Smooth muscle cell (in vitro differentiated cells): ENCODE measurements around the gene ACTR3. TPM values are rescaled to one million over a fixed set of nuclear protein-coding genes. Genes with fewer than 3 reads are reported as not detected.

Experiments used
- DNase-seq: peaks from one replicate; lab custom pipeline; 2025; ENCODE audit not compliant: unreplicated experiment; lab: John Stamatoyannopoulos, UW
- H2AFZ ChIP-seq: fragments of 200-600 bp; sonication (generic); 2 replicates; pipeline ENCODE4 v1.6.0; 2016; ENCODE audit warnings: antibody characterized with exemption, low read depth, mild to moderate bottlenecking
- H3F3A ChIP-seq: fragments of 200-600 bp; sonication (generic); 2 replicates; pipeline ENCODE4 v1.6.0; 2017; ENCODE audit warnings: antibody characterized with exemption, low read depth
- H3K27ac ChIP-seq: fragments of 200-600 bp; sonication (generic); 2 replicates; pipeline ENCODE4 v1.5.1; 2016; ENCODE audit warnings: low read depth, mild to moderate bottlenecking
- H3K27me3 ChIP-seq: fragments of 200-600 bp; sonication (generic); 2 replicates; pipeline ENCODE4 v1.6.1; 2016; ENCODE audit warnings: low read depth, mild to moderate bottlenecking
- H3K36me3 ChIP-seq: fragments of 200-600 bp; sonication (generic); 2 replicates; pipeline ENCODE4 v1.5.1; 2016; ENCODE audit warnings: low read depth
- H3K4me1 ChIP-seq: fragments of 200-600 bp; sonication (generic); 2 replicates; pipeline ENCODE4 v1.5.1; 2016; ENCODE audit warnings: low read depth
- H3K4me2 ChIP-seq: fragments of 200-600 bp; sonication (generic); 2 replicates; pipeline ENCODE4 v1.6.0; 2016; ENCODE audit warnings: mild to moderate bottlenecking
- H3K4me3 ChIP-seq: fragments of 200-600 bp; sonication (generic); 2 replicates; pipeline ENCODE4 v1.5.1; 2016; ENCODE audit warnings: mild to moderate bottlenecking
- H3K79me2 ChIP-seq: fragments of 200-600 bp; sonication (generic); 2 replicates; pipeline ENCODE4 v1.6.0; 2016; ENCODE audit warnings: low read depth, mild to moderate bottlenecking
- H3K9ac ChIP-seq: fragments of 200-600 bp; sonication (generic); 2 replicates; pipeline ENCODE4 v1.6.0; 2016; ENCODE audit warnings: low read depth
- H3K9me3 ChIP-seq: fragments of 200-600 bp; sonication (generic); replicated peaks from 2 replicates; pipeline ENCODE4 v1.5.1; 2016; ENCODE audit warnings: low read depth
- H4K20me1 ChIP-seq: fragments of 200-600 bp; sonication (generic); 2 replicates; pipeline ENCODE4 v1.6.0; 2016; ENCODE audit warnings: low read depth
- CTCF ChIP-seq: fragments of 200-600 bp; sonication (generic); IDR thresholded peaks from 2 replicates; pipeline ENCODE4 v1.5.1; 2017; ENCODE audit warnings: borderline replicate concordance, mild to moderate bottlenecking, antibody characterized with exemption; ENCODE audit not compliant: insufficient read depth, poor library complexity, severe bottlenecking
- WGBS: methylation state at CpG from one replicate; pipeline ENCODE4 v1.1.7; 2016; ENCODE audit warnings: low lambda C conversion rate; 5-methylcytosine and 5-hydroxymethylcytosine counted together
- polyA plus RNA-seq: library from polyadenylated mRNA; unstranded; fragments of >200 nt; fragmentation: Nextera tagmentation; extraction: Ambion mirVana; gene quantifications from 2 replicates; pipeline ENCODE4 v1.2.1, GENCODE V29; 2016
- total RNA-seq: library from RNA; depleted of rRNA; stranded (reverse); fragments of >200 nt; gene quantifications from 2 replicates; pipeline ENCODE4 v1.2.3, GENCODE V29; 2014

ACTR3 gene
- total and polyA plus RNA-seq, 2 experiments from 2014 or later, result 173 to 263 TPM

- H4K20me1 ChIP-seq, result no peaks in the 10 kb centered on the region
- H3K4me1 ChIP-seq, result no peaks in the 10 kb centered on the region
- no peak overlapping the region for H3K9ac ChIP-seq
- 96% methylated on average over 8 of the region's 8 CpGs for WGBS
- no peaks in the 10 kb centered on the region for H3K9me3 ChIP-seq
- no peaks in the 10 kb centered on the region for H3K36me3 ChIP-seq
- no peak for TF ChIP-seq CTCF
- H3K27ac ChIP-seq, result no peak overlapping the region
- no peak overlapping the region for H3K4me2 ChIP-seq
- no peak overlapping the region for H3K4me3 ChIP-seq
- H3K79me2 ChIP-seq, result no peaks in the 10 kb centered on the region
- DNase-seq, result no peak
- no peaks in the 10 kb centered on the region for H3K27me3 ChIP-seq
- H2AFZ ChIP-seq, result no peak overlapping the region
- peaks cover under 1% of the 10 kb centered on the region for H3F3A ChIP-seq
Observed at GRCh38 chr2:113981404-113982134, 91.7 kb downstream of the ACTR3 start.

- no peak for DNase-seq
- no peak overlapping the region for H3K4me2 ChIP-seq
- TF ChIP-seq CTCF, result no peak
- H2AFZ ChIP-seq, result no peak overlapping the region
- no peaks in the 10 kb centered on the region for H4K20me1 ChIP-seq
- H3K27ac ChIP-seq, result no peak overlapping the region
- H3K79me2 ChIP-seq, result no peaks in the 10 kb centered on the region
- H3K4me1 ChIP-seq, result no peaks in the 10 kb centered on the region
- no peaks in the 10 kb centered on the region for H3K36me3 ChIP-seq
- no peaks in the 10 kb centered on the region for H3F3A ChIP-seq
- no peaks in the 10 kb centered on the region for H3K27me3 ChIP-seq
- 94% methylated on average over 7 of the region's 7 CpGs for WGBS
- no peak overlapping the region for H3K9ac ChIP-seq
- no peak overlapping the region for H3K4me3 ChIP-seq
- H3K9me3 ChIP-seq, result no peaks in the 10 kb centered on the region
Observed at GRCh38 chr2:113985554-113986397, 95.9 kb downstream of the ACTR3 start.

- Histone ChIP-seq H3K4me3 (no peak overlapping the region), H3K9ac (no peak overlapping the region), H3F3A (no peaks in the 10 kb centered on the region), H3K36me3 (no peaks in the 10 kb centered on the region), H3K79me2 (no peaks in the 10 kb centered on the region), H3K27ac (no peak overlapping the region), H2AFZ (no peak overlapping the region), H3K27me3 (no peaks in the 10 kb centered on the region), H3K4me2 (no peak overlapping the region), H4K20me1 (no peaks in the 10 kb centered on the region), H3K9me3 (no peaks in the 10 kb centered on the region), H3K4me1 (no peaks in the 10 kb centered on the region)
- TF ChIP-seq CTCF, result no peak
- no peak for DNase-seq
- 62% methylated on average over 4 of the region's 4 CpGs for WGBS
Observed at GRCh38 chr2:113986762-113987290, 96.9 kb downstream of the ACTR3 start.
